ENCODE data around the gene HOXA9.

Gene HOXA9

DNA sequence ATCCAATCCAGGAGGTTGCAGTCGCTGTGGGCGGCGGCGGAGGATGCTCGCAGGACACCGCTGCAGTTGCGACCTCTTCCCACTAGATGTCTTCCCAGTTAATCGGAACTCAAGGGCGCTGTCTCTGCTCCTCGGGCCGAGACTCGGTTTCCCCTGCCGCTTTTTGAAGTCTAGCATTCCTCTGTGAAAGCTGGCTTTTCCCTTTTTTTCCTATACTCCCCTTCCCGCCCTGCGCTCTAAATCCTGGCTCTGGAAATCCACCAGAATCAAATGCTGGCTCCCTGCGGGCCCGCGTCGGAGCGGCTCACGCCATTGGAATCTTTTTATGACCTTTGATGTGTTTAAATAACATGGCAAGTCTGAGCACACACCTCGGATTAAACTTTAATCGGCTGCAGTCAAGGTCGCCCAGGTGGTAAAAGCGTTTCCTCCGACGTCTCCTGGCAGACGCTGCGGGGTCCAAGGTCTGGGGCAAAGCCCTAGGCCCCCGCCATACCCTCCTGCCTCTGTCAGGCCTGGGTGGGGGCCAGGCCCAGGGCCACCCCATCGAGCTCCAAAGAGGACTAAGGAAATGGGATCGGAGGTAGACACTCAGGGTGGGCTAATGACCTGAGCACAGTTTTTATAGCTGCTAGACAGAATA lies 45.2 kb upstream of the HOXA9 start:
- no peak for DNase-seq (ENCODE audit: low read depth)
- no peak overlapping the region for H3K4me3 ChIP-seq (ENCODE audit: low read depth, low read length)
- TF ChIP-seq, protein P1, sequence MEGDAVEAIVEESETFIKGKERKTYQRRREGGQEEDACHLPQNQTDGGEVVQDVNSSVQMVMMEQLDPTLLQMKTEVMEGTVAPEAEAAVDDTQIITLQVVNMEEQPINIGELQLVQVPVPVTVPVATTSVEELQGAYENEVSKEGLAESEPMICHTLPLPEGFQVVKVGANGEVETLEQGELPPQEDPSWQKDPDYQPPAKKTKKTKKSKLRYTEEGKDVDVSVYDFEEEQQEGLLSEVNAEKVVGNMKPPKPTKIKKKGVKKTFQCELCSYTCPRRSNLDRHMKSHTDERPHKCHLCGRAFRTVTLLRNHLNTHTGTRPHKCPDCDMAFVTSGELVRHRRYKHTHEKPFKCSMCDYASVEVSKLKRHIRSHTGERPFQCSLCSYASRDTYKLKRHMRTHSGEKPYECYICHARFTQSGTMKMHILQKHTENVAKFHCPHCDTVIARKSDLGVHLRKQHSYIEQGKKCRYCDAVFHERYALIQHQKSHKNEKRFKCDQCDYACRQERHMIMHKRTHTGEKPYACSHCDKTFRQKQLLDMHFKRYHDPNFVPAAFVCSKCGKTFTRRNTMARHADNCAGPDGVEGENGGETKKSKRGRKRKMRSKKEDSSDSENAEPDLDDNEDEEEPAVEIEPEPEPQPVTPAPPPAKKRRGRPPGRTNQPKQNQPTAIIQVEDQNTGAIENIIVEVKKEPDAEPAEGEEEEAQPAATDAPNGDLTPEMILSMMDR (IDR thresholded peaks at IDR 0.05; ENCODE audit: low read depth, low read length, missing control alignments), result peak; percentile 92

DNA sequence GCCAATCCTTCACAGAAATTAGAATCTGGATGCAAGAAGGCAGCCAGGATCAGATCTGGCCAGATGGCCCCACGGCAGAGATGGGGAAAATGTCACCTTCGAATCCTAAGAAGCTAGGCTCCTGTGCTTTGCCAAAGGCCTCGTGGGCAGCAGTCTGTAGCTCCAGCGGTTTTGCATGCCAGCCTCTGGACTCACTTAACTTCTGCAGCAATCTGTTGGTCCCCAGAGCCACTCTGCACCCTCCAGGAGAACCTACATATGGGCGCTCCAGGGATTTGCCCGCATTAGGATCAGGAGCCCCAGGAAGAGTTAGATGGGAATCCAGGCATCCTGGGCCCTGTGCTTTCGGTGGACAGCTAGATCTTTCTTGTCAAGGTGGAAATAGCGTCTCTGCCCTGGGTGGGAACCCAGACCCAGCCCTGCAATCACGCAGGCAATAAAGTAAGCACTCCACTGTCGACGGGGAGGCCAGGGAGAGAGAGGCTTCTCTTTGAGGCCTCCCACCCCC lies 44.6 kb upstream of the HOXA9 start:
- no peak overlapping the region for H3K4me3 ChIP-seq (ENCODE audit: low read depth, low read length)
- no peak for DNase-seq (ENCODE audit: low read depth)
- TF ChIP-seq, protein P1 (IDR thresholded peaks at IDR 0.05; ENCODE audit: low read depth, low read length, missing control alignments), result no peak

DNA sequence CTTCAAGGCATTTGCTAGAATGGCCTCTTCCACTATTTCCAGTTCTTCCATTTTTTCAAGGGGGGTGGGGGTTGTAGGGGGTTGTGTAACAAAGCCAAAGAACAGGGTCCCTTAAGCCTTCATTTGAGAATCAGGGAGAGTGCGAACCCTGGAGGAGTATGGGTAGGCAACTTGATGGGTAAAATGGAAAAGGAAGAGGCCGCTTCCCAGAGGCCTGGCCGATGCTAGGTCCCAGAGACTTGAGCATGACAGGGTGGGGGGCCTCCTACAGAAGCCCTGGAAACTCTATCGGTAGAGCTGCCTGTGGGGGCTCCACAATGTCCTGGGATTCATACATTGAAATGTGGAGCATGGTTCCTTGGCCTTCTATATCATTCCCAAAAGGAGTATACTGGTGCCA lies 43.7 kb upstream of the HOXA9 start:
- TF ChIP-seq, protein P1 (IDR thresholded peaks at IDR 0.05; ENCODE audit: low read depth, low read length, missing control alignments), result no peak
- H3K4me3 ChIP-seq (ENCODE audit: low read depth, low read length), result no peak overlapping the region

DNA sequence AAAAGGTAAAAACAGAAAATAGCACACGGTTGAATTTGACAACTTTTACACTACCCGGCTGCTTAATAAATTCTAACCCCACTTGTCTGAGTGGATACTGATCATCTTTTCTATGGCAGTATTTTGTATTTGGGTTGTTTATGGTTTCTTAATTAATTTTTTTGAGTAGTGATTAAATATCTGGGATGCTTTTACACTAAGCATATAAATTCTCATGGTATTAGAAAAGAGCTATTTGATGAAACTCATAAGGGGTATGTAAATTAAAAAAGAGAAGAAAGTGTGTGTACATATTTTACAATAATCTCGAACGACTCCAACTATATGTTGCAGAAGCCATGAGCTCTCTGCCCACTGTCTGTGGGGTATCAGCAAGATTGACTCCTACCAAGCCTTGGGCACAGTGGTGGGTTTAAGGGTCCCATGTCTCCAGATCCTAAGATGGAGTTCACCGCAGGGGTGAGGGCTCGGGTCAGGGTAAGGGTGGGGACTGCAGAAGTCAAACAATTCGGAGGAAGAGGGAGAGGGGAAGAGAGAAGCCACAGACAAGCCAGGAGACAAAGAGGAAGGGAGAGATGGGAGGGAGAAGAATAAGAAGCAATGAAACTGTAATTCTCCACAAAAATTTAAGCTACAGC lies 42.1 kb upstream of the HOXA9 start:
- no peak overlapping the region for H3K4me3 ChIP-seq (ENCODE audit: low read depth, low read length)
- DNase-seq (ENCODE audit: low read depth), result no peak
- TF ChIP-seq, protein P1 (IDR thresholded peaks at IDR 0.05; ENCODE audit: low read depth, low read length, missing control alignments), result no peak

More for the DNA sequence above, 43.7 kb upstream of the HOXA9 start:
- no peak for DNase-seq (ENCODE audit: low read depth)

DNA sequence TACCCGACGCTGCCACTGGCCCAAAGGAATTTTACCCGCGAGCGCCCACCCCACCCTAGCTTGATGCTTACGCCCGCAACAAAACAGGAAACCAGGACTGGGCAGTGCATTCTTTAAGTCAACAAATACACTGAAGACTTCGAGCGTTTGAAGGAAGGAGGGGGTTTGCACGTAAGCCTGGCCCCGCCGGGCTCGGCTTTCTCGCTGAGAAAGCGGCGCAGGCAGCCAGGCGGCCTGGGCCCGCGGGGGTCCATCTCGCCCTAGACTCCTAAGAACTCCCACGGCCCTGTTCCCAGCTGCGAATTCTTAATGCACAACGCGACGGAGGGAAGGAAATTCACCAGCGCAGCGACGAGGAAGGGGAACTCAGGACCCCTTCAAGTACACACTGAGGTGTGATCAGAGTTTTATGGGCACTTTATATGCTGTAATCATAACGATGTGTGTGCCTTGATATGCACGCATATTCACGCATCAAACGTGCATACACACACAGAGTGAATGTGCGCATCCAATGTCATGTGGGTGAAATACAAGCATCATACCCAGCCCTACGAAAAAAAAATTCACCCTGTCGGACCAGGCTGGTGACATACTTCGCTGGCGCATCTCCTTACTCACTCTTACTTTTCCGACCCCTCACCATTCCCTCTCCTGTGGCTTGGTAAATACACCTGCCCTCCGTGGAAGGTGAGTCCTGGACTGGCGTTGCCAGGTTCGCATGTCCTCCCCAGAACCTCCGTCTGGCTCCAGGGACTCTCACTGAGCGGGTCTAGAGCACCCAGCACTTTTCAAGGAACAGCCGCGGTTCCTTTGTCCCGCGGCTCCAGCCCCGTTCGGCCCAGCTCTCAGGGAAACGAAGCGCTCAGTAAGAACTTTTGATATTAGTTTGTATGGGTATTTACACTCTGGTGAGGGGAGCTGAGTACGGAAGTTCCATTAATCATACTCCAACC lies 40.3 kb upstream of the HOXA9 start:
- TF ChIP-seq, protein P1 (IDR thresholded peaks at IDR 0.05; ENCODE audit: low read depth, low read length, missing control alignments), result no peak
- DNase-seq (ENCODE audit: low read depth), result no peak
- H3K4me3 ChIP-seq (ENCODE audit: low read depth, low read length), result no peak overlapping the region

DNA sequence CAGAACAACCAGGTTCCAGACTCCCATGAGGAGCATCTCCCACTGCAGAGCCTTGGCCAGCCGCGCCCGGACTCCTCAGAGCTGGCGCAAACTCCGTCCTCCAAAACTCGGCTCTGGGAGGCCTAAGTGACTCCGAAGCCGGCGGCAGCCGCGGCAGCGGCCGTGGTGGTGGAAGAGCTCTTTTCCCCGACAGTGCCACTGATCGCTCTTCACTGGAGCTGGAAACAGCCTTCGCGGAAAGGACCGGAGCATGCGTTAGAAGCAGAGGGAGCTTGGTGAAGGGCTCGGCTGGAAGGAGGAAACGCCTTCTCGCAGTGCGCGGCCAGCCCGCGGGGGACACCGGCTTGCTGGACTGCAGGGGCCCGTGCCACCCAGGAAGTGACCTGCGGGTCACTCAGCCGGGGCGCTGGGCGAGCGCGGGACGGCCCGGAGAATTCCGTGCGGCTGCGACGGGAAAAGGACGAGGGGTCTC lies 39.5 kb upstream of the HOXA9 start:
- TF ChIP-seq, protein P1 (IDR thresholded peaks at IDR 0.05; ENCODE audit: low read depth, low read length, missing control alignments), result no peak
- no peak for DNase-seq (ENCODE audit: low read depth)
- H3K4me3 ChIP-seq (ENCODE audit: low read depth, low read length), result no peak overlapping the region
